GM23248 (cell line): ENCODE measurements around the gene EIF4E2. TPM values are rescaled to one million over a fixed set of nuclear protein-coding genes. Genes with fewer than 3 reads are reported as not detected.

ENCODE experiments used
- DNase-seq: peaks from one replicate; pipeline ENCODE4 v3.0.0-alpha.2; 2015
- H2AFZ ChIP-seq: fragments of 200-600 bp; sonication (generic); 2 replicates; pipeline ENCODE4 v1.6.1; 2016; ENCODE audit warnings: antibody characterized with exemption
- H3F3A ChIP-seq: fragments of 200-600 bp; sonication (generic); 2 replicates; pipeline ENCODE4 v1.6.1; 2016; ENCODE audit warnings: mild to moderate bottlenecking, antibody characterized with exemption, mixed run types; ENCODE audit not compliant: insufficient read depth
- H3K27ac ChIP-seq: fragments of 200-600 bp; sonication (generic); 2 replicates; pipeline ENCODE4 v1.5.1; 2016; ENCODE audit warnings: mild to moderate bottlenecking
- H3K27me3 ChIP-seq: fragments of 200-600 bp; sonication (generic); replicated peaks from 2 replicates; pipeline ENCODE4 v1.6.1; 2016; ENCODE audit warnings: mild to moderate bottlenecking; ENCODE audit not compliant: insufficient read depth
- H3K36me3 ChIP-seq: fragments of 200-600 bp; sonication (generic); 2 replicates; pipeline ENCODE4 v1.6.1; 2016; ENCODE audit warnings: low read depth, mild to moderate bottlenecking
- H3K4me1 ChIP-seq: fragments of 200-600 bp; sonication (generic); 2 replicates; pipeline ENCODE4 v1.6.1; 2016; ENCODE audit warnings: mild to moderate bottlenecking; ENCODE audit not compliant: insufficient read depth
- H3K4me2 ChIP-seq: fragments of 200-600 bp; sonication (generic); one replicate; pipeline ENCODE4 v1.6.1; 2016; ENCODE audit warnings: mild to moderate bottlenecking; ENCODE audit not compliant: unreplicated experiment
- H3K4me3 ChIP-seq: fragments of 200-600 bp; sonication (generic); 2 replicates; pipeline ENCODE4 v1.5.1; 2016; ENCODE audit warnings: mild to moderate bottlenecking
- H3K79me2 ChIP-seq: fragments of 200-600 bp; sonication (generic); 2 replicates; pipeline ENCODE4 v1.6.1; 2016; ENCODE audit warnings: mild to moderate bottlenecking; ENCODE audit not compliant: insufficient read depth
- H3K9ac ChIP-seq: fragments of 200-600 bp; sonication (generic); 2 replicates; pipeline ENCODE4 v1.6.1; 2016; ENCODE audit warnings: mild to moderate bottlenecking
- H3K9me2 ChIP-seq: fragments of 200-600 bp; sonication (generic); 2 replicates; pipeline ENCODE4 v1.6.1; 2016; ENCODE audit warnings: mixed run types, mild to moderate bottlenecking, moderate library complexity; ENCODE audit not compliant: insufficient read depth
- H3K9me3 ChIP-seq: fragments of 200-600 bp; sonication (generic); one replicate; pipeline ENCODE4 v1.6.1; 2017; ENCODE audit warnings: low read depth
- H4K20me1 ChIP-seq: fragments of 200-600 bp; sonication (generic); 2 replicates; pipeline ENCODE4 v1.6.0; 2016; ENCODE audit not compliant: insufficient read depth
- EZH2 ChIP-seq: fragments of 200-600 bp; sonication (generic); IDR thresholded peaks from 2 replicates; pipeline ENCODE4 v1.6.1; 2018; ENCODE audit warnings: antibody characterized with exemption, mild to moderate bottlenecking; ENCODE audit not compliant: insufficient read depth, poor library complexity, severe bottlenecking
- EZH2phosphoT487 ChIP-seq: fragments of 200-600 bp; sonication (generic); IDR thresholded peaks from 2 replicates; pipeline ENCODE4 v1.6.1; 2018; ENCODE audit warnings: antibody characterized with exemption, moderate library complexity, mild to moderate bottlenecking, low read depth; ENCODE audit not compliant: insufficient read depth
- WGBS, 2 experiments: methylation state at CpG; one replicate each; pipeline ENCODE4 v1.1.6; 2015 to 2017; ENCODE audit warnings: low lambda C conversion rate in 2 of 2, low coverage in 1 of 2; ENCODE audit errors: missing lambda C conversion rate in 2 of 2; 5-methylcytosine and 5-hydroxymethylcytosine counted together
- in situ Hi-C: fragments of 300-500 bp; cut with MboI; formaldehyde crosslinking; loops from 2 replicates; pipeline ENCODE4 v1.15.0; 2020
- polyA plus RNA-seq: library from polyadenylated mRNA; unstranded; fragments of >200 nt; fragmentation: Nextera tagmentation; extraction: Ambion mirVana; gene quantifications from 2 replicates; pipeline ENCODE4 v1.2.1, GENCODE V29; 2016
- total RNA-seq: library from RNA; depleted of rRNA; stranded (reverse); fragments of >200 nt; shearing (Covaris generic); gene quantifications from 2 replicates; pipeline ENCODE4 v1.2.3, GENCODE V29; 2014

Gene EIF4E2
- total and polyA plus RNA-seq, 2 experiments from 2014 or later: 82.8 to 147 TPM

GRCh38 chr2:232538671-232539070 is 11.8 kb upstream of the EIF4E2 start:
- 15% methylated on average over 4 of the region's 4 CpGs; no CpG with 5 or more reads in 1 of the 2 experiments for WGBS, 2 experiments
- Histone ChIP-seq H4K20me1 (no peaks in the 10 kb centered on the region), H3K9me2 (no peaks in the 10 kb centered on the region), H3K4me2 (no peak overlapping the region), H3K79me2 (no peaks in the 10 kb centered on the region), H3K36me3 (no peaks in the 10 kb centered on the region), H3K27me3 (no peaks in the 10 kb centered on the region), H3K27ac (no peak overlapping the region), H3F3A (no peaks in the 10 kb centered on the region), H2AFZ (no peak overlapping the region), H3K9me3 (no peaks in the 10 kb centered on the region), H3K4me3 (no peak overlapping the region), H3K9ac (no peak overlapping the region), H3K4me1 (no peaks in the 10 kb centered on the region)
- no peak for DNase-seq
- TF ChIP-seq EZH2phosphoT487 (no peak), EZH2 (no peak)
- in situ Hi-C loops: loop anchor here (25.0 kb wide), 1 partner anchor 626 kb away; no protein-coding TSS in a partner anchor

- Histone ChIP-seq H3K36me3 (no peaks in the 10 kb centered on the region), H3K4me3 (no peak within 1 kb of the TSS), H3K9me2 (no peaks in the 10 kb centered on the region), H3K79me2 (no peaks in the 10 kb centered on the region), H3K27me3 (no peaks in the 10 kb centered on the region), H3F3A (no peaks in the 10 kb centered on the region), H2AFZ (no peak within 1 kb of the TSS), H3K9me3 (no peaks in the 10 kb centered on the region), H3K27ac (no peak within 1 kb of the TSS), H3K4me1 (no peaks in the 10 kb centered on the region), H3K4me2 (no peak within 1 kb of the TSS), H4K20me1 (no peaks in the 10 kb centered on the region), H3K9ac (no peak within 1 kb of the TSS)
- 26 to 28% methylated on average over 19 to 21 of the region's 23 CpGs for WGBS, 2 experiments
- TF ChIP-seq EZH2phosphoT487 (no peak), EZH2 (no peak)
- no peak for DNase-seq
- in situ Hi-C loops: loop anchor here (25.0 kb wide), 1 partner anchor 627 kb away; no protein-coding TSS in a partner anchor
Measured at GRCh38 chr2:232539298-232540231, 10.9 kb upstream of the EIF4E2 start, which contains the start of gene CHRNG. Gene CHRNG, plus strand, starts transcription at chr2:232539692. Its CDS starts 56 bp downstream, at chr2:232539748.

GRCh38 chr2:232540441-232541041 is 9.9 kb upstream of the EIF4E2 start:
- no peaks in the 10 kb centered on the region for H3K9me2 ChIP-seq
- no peak overlapping the region for H3K4me3 ChIP-seq
- no peaks in the 10 kb centered on the region for H3K9me3 ChIP-seq
- TF ChIP-seq EZH2phosphoT487 (no peak), EZH2 (no peak)
- H3K4me1 ChIP-seq: no peaks in the 10 kb centered on the region
- DNase-seq: no peak
- no peak overlapping the region for H3K27ac ChIP-seq
- H3K4me2 ChIP-seq: no peak overlapping the region
- H3K27me3 ChIP-seq: no peaks in the 10 kb centered on the region
- H3F3A ChIP-seq: no peaks in the 10 kb centered on the region
- in situ Hi-C loops: loop anchor here (25.0 kb wide), 1 partner anchor 628 kb away; no protein-coding TSS in a partner anchor
- H4K20me1 ChIP-seq: no peaks in the 10 kb centered on the region
- H3K36me3 ChIP-seq: no peaks in the 10 kb centered on the region
- H3K9ac ChIP-seq: no peak overlapping the region
- no peak overlapping the region for H2AFZ ChIP-seq
- 61 to 65% methylated on average over 17 of the region's 17 CpGs for WGBS, 2 experiments
- H3K79me2 ChIP-seq: no peaks in the 10 kb centered on the region

DNA sequence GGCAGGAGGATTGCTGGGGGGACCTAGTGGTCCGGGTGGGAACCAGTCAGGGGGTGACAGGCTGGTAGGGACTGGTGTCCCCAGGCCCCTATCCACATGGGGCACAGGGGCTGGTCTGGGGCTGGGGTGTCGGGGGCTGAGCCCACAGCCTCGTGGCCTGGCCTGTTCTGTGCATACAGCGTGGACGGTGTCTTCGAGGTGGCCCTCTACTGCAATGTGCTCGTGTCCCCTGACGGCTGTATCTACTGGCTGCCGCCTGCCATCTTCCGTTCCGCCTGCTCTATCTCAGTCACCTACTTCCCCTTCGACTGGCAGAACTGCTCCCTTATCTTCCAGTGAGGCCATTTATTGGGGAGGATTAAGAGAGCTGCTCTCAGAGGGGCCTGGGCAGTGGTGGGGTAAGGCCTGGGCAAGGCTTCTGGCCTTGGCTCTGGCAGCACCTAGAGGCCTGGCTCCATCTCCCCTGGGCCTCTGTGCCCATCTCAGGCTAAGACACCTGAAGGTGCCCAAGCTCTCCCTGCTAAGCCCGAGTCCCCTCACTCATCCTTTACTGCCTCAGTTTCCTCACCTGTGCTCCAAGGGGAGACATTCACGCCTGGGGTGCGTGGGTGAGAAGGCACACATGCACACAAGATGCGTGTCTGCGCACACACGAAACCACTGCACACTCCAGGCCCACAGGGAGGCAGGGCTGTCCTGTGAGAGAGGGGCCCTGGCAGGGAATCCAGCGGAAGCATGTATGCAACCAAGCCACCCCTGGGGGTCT is 9.1 kb upstream of the EIF4E2 start:
- no peak for TF ChIP-seq EZH2
- TF ChIP-seq EZH2phosphoT487: no peak
- 43 to 47% methylated on average over 12 to 18 of the region's 19 CpGs for WGBS, 2 experiments
- Histone ChIP-seq H3K4me1 (no peaks in the 10 kb centered on the region), H3K9me3 (no peaks in the 10 kb centered on the region), H3K9ac (no peak overlapping the region), H3K79me2 (0 out of 2 replicates have a peak, but pooled peaks cover 2% of the 10 kb centered on the region), H3K36me3 (no peaks in the 10 kb centered on the region), H3K4me3 (no peak overlapping the region), H3K4me2 (no peak overlapping the region), H3K27me3 (no peaks in the 10 kb centered on the region), H3K27ac (no peak overlapping the region), H2AFZ (no peak overlapping the region), H3K9me2 (no peaks in the 10 kb centered on the region), H3F3A (no peaks in the 10 kb centered on the region), H4K20me1 (no peaks in the 10 kb centered on the region)
- in situ Hi-C loops: loop anchor here (25.0 kb wide), 1 partner anchor 629 kb away; no protein-coding TSS in a partner anchor
- DNase-seq: no peak
